GM19240 (cell line): ENCODE results near the gene SLC4A3.

Experiments used
- DNase-seq: peaks from one replicate; pipeline ENCODE4 v3.0.0; 2011; ENCODE audit warnings: low spot score; ENCODE audit not compliant: insufficient read length

SLC4A3 gene

DNA sequence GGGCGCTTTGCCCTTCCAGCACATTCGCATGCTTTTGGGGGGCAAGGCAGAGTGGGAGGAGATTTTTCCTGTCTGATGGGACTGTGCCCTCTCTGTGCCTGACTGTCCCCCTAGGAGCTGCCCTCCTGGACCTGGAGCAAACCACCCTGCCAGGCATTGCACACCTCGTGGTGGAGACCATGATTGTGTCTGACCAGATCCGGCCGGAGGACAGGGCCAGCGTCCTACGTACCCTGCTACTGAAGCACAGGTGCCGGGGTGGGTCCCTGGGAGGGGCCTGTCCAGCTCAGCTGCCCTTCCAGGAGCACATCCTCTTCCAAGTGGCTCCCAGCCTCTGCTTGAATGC, 5.3 kb downstream of the SLC4A3 start:
- no peak for DNase-seq

DNA sequence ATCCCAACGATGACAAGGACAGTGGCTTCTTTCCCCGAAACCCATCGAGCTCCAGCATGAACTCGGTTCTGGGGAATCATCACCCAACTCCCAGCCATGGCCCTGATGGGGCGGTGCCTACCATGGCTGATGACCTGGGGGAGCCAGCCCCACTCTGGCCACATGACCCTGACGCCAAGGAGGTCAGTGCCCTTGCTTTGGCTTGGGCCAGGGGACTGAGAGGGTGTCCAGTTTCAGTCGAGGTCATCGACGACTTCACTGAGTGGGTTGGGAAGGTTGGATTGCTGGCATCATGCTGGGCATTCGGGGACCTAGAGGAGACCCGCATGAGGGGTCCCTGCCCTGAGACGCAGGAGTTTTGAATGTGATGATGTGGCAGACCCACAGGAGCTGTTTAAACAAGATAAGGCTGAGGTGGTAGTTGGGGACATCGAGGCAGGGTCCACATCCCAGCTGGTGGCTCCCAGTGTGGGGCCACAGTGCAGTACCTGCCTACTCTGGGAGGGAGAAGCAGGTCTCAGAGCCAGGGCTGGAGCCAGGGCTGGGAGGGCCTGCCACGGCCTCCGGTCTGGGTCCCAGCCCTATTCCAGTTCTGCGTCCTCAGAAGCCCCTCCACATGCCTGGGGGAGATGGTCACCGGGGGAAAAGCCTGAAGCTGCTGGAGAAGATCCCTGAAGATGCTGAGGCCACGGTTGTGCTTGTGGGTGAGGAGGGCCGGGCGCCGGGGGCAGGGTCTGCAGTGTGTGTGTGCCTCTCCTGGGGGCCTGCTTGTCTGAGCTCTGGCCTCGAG, 6.0 kb downstream of the SLC4A3 start:
- no peak for DNase-seq

DNA sequence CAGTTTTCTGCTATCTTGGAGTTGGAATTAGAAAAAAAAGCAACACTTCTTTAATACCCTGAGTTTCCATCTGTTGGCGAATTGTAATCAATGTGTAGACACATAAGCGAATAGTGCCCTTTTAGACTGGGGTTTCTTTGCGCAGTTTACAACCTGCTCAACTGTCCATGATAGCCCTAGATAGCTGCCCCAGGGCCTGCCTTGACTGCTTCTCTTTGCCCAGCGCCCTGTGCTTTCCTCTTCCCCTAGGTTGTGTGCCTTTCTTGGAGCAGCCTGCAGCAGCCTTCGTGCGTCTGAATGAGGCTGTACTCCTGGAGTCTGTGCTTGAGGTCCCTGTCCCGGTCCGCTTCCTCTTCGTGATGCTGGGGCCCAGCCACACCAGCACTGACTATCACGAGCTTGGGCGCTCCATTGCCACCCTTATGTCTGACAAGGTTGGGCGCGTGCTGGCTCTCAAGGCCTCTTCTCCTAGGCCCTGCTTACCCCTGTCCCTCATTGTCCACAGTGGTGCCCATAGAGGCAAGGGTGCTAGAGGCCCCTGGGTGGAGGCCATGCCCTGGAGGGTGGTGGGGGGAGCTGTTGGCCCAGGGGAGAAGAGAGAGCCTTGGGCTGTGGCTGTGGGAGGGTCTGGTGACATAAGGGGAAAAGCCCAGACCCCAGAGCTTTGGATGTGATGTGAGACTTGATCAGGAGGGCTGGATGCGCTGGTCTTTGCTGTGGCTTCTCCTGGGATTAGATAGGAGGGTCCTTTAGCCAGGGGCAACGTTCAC, 6.9 kb downstream of the SLC4A3 start:
- no peak for DNase-seq

DNA sequence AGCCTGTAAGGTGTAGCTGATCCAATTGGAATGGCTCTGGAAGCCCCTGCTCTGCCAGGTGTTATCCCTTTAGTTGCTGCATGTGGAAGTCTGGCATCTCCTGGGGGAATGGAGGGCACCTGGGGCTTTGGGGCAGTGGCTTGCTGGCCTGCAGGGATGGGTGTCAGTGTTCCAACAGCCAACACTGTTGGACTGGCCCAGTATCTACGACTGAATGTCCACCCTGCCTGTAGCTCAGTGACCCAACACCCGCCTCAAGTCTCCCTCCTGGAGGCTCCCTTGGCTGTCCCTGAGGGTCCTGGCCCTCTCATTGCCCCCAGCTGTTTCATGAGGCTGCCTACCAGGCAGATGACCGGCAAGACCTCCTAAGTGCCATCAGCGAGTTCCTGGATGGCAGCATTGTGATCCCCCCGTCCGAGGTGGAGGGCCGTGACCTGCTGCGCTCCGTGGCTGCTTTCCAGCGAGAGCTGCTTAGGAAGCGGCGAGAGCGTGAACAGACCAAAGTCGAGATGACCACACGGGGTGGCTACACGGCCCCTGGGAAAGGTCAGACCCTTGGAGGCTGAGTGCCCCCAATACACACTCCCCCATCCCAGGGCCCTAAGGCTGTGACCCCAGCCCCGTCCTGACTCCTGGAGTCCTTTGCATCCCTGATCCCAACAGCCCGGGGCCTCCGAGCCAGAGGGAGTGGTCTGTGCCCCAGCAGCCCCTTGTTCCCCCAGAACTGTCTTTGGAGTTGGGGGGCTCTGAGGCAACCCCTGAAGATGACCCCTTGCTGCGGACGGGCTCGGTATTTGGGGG, 7.7 kb downstream of the SLC4A3 start:
- no peak for DNase-seq

DNA sequence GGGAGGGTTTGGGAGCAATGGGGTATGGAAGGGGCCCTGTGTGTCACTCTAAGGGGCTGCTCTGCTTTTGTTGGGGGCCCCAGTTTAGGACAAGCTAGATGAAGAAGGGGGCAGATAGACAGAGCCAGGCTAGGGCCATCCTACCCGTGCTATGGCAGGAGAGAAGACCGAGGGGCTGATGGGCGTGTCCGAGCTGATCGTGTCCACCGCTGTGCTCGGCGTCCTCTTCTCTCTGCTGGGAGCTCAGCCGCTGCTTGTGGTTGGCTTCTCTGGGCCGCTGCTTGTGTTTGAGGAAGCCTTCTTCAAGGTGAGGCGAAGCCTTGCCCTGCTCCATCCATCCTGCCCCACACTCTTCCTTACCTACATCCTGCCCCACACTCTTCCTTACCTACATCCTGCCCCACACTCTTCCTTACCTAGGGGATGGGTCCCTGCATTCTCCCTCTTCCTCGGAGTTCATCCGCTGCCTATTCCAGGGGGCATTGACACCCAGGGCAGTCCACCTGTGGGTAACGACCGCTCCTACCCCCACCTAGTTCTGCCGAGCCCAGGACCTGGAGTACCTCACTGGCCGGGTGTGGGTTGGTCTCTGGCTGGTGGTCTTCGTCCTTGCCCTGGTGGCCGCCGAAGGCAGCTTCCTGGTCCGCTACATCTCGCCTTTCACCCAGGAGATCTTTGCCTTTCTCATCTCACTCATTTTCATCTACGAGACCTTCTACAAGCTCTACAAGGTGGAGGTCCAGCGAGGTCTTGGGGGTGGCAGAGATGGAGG, 8.9 kb downstream of the SLC4A3 start:
- no peak for DNase-seq

DNA sequence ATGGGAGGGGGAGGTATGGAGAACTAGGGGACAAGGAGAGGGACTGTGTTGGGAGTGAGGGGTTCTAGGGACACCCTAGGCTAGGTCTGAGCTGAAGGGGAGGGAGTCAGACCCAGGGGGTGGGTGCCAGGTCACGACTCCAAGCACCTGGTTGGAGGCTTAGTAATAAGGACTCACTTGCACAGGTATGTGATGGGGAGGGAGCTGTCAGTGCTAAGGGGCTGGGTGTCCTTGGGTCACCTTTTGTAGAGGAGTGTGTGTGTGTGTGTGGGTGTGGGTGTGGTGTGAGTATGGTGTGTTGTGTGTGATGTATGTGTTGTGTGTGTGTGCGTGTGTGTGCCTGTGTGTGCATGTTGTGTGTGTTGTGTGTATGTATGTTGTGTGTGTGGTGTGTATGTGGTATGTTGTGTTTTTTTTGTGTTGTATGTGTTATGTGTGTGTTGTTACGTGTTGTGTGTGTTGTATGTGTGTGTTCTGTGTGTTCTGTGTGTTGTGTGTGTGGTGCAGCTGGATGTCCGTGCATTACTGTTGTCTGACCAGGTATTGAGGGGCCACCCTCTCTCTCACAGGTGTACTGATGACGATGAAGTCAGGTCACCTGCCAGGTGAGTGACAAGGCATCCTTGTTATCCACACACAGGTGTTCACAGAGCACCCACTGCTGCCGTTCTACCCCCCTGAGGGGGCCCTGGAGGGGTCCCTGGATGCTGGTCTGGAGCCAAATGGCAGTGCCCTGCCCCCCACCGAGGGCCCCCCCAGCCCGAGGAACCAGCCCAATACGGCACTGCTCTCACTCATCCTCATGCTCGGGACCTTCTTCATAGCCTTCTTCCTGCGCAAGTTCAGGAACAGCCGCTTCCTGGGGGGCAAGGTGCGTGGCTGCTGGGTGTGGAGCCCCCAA, 9.8 kb downstream of the SLC4A3 start:
- no peak for DNase-seq

DNA sequence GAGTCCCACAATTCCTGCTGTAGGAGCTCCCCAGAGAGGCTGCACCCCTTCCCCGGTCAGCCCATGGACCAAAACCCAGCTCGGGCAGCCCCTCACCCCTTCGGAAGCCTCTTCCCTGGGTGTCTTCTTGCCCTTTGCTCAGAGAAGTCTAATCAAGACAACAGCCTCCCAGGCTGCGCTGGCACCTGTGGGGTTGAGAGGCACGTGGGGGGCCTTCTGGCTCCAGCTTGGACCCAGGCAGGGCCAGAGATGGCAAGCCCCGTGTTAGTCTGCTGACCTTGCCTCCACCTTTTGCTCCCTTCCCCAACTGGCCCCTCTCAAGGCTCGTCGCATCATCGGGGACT, 10.4 kb downstream of the SLC4A3 start:
- DNase-seq = no peak

DNA sequence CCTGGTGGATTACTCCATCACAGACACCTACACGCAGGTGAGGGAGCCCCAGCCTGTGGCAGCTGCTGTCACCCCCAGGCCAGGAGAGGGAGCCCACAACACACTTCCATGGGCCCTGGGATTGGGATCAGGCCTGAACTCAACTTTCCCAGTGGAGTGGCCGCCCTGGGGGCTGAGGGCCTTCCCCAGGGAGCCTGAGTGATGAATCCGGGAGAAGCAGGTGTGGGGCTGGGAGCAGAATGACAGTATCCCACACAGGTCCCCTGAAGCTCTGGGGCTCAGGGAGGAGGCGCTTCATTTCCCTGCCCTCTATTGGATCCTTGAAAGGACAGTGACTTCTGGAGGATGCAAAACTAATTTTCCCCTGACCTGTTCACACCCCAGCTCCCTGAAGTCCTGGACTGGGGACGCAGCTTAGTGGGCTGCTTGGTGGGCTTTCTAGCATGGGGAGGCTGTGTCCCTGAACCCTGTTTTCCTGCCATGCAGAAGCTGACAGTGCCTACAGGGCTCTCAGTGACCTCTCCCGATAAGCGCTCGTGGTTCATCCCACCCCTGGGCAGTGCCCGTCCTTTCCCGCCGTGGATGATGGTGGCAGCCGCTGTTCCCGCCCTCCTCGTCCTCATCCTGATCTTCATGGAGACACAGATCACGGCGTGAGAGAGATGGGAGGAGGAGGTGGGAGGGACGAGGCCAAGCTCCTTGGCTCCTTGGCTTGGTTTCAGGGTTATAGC, 11.0 kb downstream of the SLC4A3 start:
- no peak for DNase-seq

DNA sequence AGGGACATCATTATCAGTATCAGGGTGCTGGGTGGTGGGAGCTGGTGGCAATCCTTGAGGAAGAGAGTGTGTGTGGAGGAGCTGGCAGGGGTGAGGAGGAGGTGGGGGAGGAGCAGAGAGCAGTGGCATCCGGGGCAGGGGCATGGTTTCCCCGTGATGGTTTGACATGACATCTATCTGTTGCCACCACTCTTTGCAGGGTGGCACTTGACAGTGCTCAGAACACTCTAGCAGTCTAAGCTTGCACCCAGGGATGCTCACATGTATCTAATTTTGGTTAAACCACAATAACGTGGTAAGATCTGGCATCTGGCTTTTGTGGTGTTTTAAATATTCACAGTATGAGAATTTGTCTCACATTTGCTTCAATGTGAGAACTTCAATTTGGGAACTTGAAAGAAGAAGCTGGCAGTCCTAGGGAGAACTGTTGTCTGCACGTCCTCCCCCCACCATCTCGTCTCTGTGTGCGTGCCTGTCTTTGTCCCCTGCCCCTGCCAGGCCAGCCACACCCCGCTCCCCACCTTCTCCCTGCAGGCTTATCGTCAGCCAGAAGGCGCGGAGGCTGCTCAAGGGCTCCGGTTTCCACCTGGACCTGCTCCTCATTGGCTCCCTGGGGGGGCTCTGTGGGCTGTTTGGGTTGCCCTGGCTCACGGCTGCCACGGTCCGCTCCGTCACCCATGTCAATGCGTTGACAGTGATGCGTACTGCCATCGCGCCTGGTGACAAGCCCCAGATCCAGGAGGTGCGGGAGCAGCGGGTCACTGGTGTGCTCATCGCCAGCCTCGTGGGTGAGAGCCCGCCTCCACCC, 11.7 kb downstream of the SLC4A3 start:
- DNase-seq = no peak

DNA sequence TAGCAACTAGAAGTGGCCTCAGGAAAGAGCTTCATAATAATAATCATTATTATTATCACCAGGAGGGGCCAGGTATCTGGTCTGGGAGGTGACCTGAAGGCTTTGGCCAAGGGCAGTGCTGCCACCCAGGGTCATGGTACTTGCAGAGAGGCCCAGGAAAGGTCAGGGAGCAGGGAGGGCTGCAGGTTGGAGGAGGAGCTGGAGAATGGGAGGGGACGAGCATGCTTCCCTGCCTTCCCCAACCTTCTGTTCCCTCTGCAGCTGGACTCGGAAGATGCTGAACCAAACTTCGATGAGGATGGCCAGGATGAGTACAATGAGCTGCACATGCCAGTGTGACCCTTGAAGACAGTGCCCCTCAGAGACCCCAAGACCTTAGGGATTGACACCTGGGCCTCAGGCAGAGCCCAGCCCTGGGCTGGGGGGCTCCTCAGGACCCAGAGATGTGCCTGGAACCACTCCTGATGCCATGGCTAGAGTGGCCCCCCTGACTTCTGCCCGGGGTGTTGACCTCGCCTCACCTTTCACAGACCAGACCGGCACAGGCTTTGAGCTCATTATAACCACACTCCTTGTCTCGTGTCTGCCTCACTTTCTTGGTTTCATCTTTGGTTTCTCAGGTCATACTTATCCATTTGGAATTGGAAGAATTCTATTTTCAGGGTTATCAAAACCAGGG, 14.1 kb downstream of the SLC4A3 start:
- DNase-seq = no peak

DNA sequence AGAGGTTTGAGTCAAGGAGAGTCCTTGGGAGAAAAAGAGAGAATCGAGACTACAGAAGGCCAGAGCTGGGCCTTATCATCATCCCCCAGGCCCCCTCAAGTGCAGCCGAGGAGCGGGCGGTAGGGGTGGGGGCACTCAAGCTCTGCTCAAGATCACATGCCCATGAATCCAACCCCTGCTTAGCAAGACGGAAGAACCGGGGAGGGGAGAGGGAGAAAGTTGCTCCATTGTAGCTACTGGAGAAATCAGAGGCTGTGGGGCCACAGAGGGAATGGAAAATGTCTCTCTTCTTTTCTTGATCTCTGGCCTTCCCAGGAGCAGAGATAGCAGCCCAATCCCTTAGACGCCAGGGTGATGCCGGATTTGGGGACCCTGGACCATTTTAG, 14.6 kb downstream of the SLC4A3 start:
- DNase-seq = no peak

DNA sequence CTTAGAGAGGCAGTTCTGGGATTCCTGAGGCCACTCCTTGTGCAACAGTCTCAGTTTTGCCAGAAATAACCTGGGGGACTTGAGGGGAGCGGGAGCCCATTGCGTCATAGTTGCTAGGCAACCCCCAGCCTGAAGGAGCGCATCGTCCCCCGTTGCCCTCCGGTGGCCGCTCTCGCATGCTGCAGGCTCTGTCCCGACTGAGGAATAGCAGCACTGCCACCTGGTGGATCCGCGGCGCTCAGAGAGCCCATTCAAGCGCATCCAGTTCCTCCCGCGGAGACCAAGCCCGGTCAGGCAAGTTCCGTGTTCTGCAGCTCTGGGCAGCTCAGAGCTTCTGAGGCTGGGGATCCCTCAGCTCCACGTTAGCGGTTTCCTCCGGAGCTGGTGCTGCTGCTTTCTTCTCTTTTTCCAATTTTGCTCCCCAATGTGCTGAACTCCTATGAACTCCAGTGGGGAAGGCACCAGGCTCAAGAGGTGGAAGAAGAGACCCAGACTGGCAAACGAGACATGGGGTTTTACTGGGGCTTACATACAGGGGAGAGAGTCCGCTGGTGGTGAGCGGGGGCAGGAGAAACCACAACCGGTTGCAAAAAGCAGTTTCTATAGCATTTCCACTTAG, 15.1 kb downstream of the SLC4A3 start:
- DNase-seq = peak; percentile 97

DNA sequence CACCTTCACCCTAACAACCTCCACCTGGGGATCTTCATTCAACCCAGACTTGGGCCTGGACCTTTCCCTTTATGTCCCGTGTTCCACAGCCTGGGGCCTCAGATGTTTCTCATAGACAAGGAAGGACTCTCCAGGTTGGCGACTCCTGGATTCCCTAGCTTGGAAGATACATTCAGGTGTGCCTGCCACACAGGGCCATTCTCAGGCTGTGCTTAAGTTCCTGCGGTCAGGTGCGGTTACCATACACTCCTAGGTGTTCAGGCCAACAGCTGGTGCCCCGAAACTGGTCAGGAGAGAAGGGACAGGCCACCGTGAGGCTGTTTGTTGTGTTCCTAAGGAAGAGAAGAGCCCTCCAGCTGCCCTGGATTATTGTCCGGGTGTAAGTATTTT, 15.6 kb downstream of the SLC4A3 start:
- DNase-seq = no peak

DNA sequence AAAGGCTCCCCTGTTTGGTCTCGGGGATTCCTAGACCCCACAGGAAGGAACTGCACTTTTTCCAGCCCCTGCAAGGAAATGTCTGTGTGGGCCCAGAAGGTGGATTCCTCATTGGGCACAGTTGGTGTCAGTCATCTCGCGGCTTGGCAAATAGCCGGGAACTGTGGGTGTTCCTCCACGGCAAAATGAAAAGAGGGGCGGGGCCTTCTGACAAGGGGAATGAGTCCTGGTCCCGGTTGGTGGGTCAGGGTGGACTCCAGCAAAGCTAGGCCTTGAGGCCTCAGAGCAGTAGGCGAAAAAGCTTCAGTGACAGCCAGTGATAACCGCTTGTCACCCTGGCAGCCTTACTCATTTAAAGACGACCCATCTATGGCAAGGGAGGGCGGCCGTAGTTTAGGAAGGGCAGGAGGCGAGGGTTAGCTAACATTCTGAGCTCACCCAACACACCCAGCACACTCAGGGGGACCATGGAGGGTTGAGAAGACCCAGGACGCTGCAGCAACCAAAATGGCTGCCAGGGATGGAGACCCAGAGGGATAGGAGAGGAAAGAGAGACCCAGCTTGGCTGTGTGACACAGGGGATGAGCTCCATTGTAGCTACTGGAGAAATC, 16.5 kb downstream of the SLC4A3 start:
- DNase-seq = no peak

DNA sequence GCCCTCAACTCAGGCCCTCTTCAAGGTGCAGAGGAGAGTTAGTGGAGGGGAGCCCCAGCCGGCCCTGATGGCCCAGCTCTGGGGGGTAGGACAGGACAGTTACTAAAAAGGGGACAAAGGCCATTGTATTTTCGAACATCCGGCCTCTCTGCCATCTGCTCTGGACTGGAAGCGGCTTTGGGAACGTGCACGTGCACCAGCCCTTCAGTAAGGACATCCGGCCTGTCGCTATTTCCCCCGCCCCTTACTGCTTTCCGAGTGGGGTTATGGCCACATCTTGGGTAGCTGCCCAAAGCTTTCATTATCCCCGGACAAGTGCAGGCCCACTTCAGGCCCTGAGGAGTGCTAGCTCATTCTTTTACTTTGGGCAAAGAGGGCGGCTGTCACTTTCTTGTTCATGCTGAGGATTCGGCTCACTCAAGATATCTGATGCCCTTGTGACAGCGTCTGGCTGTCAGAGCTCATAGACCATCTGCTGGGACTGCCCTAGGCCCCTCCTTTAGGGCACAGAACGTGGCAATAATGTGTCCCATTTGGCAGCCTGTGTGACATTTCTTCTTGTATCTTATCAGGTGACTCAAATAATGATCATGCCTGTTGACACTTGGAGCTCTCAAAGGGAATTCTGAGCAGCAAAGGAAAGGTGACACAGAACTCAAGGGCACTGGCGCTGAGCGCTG, 17.5 kb downstream of the SLC4A3 start:
- DNase-seq = no peak

DNA sequence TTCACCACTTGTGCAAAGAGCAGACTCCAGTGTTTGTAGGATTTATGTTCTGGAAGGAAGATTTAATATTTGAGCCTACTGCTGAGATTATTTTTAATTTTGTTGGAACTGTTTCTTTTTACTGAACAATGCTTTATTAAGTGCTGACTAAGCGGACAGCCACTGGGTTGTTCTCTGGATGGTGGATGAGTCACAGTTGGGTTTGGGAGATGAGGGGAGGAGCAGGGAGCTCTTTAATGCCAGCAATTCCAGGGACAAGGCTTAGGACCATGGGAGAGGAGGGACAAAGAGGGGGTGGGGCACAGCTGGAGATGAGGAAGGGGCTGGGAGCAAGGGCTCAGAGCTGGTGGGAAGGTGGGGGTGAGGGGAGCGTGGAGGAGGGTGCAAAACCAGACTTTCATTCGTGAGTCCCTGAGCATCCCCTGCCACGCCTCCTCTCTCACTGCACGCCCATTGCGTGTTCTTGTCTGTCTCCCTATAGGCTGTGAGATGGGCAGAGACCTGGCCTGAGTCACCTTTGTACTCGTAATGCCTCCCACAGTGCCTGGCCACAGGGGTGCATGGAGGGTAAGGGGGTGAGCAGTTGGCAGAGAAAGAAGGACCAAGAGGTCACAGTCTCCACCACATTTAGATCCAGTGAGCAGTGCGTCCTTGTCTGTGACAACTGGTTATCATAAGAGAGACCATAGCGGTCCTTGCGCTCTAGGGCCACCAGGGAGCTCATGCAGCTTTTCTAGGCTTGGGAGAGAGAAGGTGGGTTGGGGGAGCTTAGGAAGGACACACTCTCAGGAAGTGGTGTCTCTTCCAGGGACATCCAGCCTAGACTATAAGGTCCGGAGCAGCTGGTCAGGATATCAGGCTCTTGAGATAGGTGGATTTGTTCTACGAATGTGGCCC, 18.4 kb downstream of the SLC4A3 start:
- no peak for DNase-seq
